SK-N-SH treated with all-trans-retinoic acid at 6 μM for 48 hours (cell line): ENCODE data around the gene VAMP5.

ENCODE experiments used
- ARNTL ChIP-seq: fragments of 450-650 bp; formaldehyde crosslinking; IDR thresholded peaks from 2 replicates; pipeline ENCODE4 v1.5.0; 2020; ENCODE audit warnings: low read depth, mild to moderate bottlenecking, moderate library complexity, borderline replicate concordance
- CSDC2 ChIP-seq: fragments of 250-450 bp; sonication (Bioruptor Pico); IDR thresholded peaks from 2 replicates; pipeline ENCODE4 v1.5.0; 2020; ENCODE audit warnings: mild to moderate bottlenecking, moderate library complexity
- CSRNP3 ChIP-seq: fragments of 250-450 bp; sonication (Bioruptor Pico); IDR thresholded peaks from 2 replicates; pipeline ENCODE4 v1.5.1; 2021; ENCODE audit warnings: mild to moderate bottlenecking, moderate library complexity
- PATZ1 ChIP-seq: fragments of 250-450 bp; sonication (Bioruptor Pico); IDR thresholded peaks from 2 replicates; pipeline ENCODE4 v1.8.0; 2020; ENCODE audit warnings: mild to moderate bottlenecking, moderate library complexity, borderline replicate concordance
- POU6F1 ChIP-seq: fragments of 250-450 bp; sonication (Bioruptor Pico); IDR thresholded peaks from 2 replicates; pipeline ENCODE4 v1.8.0; 2021; ENCODE audit warnings: low read depth, mild to moderate bottlenecking, moderate library complexity, borderline replicate concordance
- RARB ChIP-seq: fragments of 250-450 bp; sonication (Bioruptor Pico); IDR thresholded peaks from 2 replicates; pipeline ENCODE4 v1.8.0; 2021; ENCODE audit warnings: mild to moderate bottlenecking, moderate library complexity
- SNAI2 ChIP-seq: fragments of 250-450 bp; sonication (Bioruptor Pico); IDR thresholded peaks from 2 replicates; pipeline ENCODE4 v1.5.0; 2020; ENCODE audit warnings: mild to moderate bottlenecking, moderate library complexity
- TOX ChIP-seq: fragments of 250-450 bp; sonication (Bioruptor Pico); IDR thresholded peaks from 2 replicates; pipeline ENCODE4 v1.8.0; 2021; ENCODE audit warnings: mild to moderate bottlenecking, moderate library complexity, borderline replicate concordance
- ZC3H10 ChIP-seq: fragments of 250-450 bp; sonication (Bioruptor Pico); IDR thresholded peaks from 2 replicates; pipeline ENCODE4 v1.5.1; 2021; ENCODE audit warnings: mild to moderate bottlenecking, moderate library complexity
- ZNF8 ChIP-seq: fragments of 450-650 bp; formaldehyde crosslinking; IDR thresholded peaks from 2 replicates; pipeline ENCODE4 v1.5.0; 2020; ENCODE audit warnings: mild to moderate bottlenecking, moderate library complexity

GRCh38 chr2:85536479-85536878 is 47.8 kb upstream of the VAMP5 start:
- no peak for TF ChIP-seq ZNF8 (CRISPR knock-in tag)
- TF ChIP-seq TOX, result no peak
- no peak for TF ChIP-seq PATZ1 (CRISPR knock-in tag)
- TF ChIP-seq RARB (CRISPR knock-in tag), result no peak
- TF ChIP-seq CSRNP3 (CRISPR knock-in tag), result no peak
- TF ChIP-seq ARNTL, result no peak
- no peak for TF ChIP-seq ZC3H10 (CRISPR knock-in tag)
- TF ChIP-seq SNAI2 (CRISPR knock-in tag), result no peak
- TF ChIP-seq CSDC2 (CRISPR knock-in tag), result no peak
- TF ChIP-seq POU6F1 (CRISPR knock-in tag), result no peak
